ENCODE measurements around the gene ZDHHC8.
"Not testable (repeated sequence)": the region's sequence is repeated elsewhere in the genome, so short reads cannot be mapped to it uniquely, and the experiment has no call there.

Gene ZDHHC8

DNA sequence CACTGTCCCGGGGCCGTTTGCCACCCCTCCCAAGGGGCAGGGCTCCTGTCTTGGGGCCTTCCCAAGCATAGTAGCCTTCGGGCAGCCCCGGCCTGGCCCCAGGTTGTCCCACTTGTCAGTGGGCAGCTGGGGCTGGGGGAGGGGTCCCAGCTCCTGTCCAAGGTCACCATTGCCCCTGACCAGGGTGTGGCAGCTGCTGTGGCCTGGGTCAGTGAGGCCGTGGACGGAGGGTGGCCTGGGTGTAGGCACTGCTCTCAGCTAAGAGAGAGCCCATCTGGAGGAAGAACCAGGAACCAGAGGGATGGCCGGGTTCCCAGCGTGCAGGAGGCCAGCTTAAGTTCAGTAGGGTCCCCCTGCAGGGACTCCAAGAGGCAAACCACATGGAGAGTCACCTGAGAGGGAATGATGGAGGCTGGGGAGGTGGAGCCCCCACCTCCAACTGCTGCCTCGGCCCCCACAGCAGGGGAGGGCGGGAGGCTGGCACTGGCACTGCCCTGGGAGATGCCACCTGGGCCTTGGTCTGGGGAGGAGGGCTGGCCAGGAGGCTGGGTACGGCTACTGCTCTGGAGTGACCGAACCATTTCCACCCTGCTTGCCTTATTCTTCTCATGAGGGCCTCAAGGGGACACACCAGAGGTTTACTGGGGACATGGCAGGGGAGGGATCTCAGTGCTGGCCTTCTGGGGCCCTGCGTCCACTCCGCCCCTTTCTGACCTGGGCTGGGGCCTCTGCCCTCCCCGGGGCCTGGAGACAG lies 26.0 kb downstream of the ZDHHC8 start:
- DNase-seq: no peak

DNA sequence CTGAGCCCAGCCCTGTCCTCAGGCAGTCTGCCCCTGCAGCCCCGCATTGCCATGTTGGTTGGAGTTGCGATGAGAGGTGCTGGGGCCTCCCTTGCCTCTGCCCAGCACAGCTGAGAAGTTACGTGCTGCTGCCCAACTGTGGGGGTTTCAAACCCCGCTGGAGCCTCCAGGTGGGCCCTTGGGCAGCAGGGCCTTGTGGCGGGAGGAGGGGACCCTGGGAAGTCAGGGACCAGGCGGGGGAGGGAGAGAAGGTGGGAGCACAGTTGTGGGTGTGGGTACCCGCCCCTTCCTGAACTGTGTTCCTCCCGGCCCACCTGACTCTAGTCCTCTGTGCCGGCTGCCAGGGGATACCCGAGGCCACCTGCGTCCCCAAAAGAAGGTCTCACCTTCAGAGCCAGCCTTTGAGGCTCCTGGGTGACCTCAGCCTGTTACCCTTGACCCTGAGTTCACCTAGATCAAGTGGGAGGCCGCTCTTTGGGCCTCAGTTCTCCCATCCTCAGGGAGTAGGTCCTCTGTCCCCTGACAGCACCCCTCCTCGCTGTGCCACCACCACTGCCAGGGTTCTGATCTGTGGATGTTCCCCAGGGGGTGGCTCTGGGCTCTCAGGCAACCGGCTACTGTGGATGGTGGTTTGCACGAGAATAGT lies 26.9 kb downstream of the ZDHHC8 start:
- no peak for DNase-seq

DNA sequence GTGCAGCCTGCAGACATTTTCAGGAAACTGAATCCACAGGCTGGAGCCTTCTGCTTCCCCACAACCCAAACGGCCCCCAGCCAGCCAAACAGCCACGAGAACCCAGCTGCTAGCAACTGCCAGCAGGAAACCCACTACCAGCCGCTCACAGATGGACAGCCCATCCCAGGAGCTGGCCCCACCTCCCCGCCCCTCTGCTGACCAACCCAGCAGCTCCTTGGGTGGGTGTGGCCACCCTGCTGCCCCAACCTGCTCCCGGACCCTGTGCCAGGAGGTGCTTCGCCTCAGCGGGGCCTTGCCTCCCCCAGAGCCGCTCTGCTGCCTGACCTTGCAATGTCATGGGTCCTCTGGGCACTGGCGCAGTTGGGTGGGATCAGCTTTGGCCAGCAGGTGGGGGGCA lies 27.5 kb downstream of the ZDHHC8 start:
- DNase-seq: no peak

DNA sequence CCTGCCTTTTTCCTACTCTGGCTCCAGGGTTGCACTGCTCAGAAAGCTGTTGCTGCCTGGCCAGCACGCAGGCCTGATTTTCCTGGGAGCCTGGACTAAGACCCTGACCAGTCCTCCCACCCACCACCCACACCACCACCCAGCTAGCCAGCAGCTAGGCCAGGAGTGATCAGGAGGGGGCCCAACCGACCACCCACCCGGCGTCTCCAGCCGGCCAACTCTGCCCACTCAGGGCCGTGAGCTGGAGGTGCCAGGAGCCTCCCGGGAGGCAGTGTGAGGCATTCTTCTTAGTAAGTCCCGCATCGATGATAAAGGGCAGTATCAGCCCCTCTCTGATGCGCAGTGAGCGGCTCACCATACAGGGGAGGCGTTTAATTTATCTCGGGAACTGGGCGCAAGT lies 27.9 kb downstream of the ZDHHC8 start:
- DNase-seq: not testable (repeated sequence)

DNA sequence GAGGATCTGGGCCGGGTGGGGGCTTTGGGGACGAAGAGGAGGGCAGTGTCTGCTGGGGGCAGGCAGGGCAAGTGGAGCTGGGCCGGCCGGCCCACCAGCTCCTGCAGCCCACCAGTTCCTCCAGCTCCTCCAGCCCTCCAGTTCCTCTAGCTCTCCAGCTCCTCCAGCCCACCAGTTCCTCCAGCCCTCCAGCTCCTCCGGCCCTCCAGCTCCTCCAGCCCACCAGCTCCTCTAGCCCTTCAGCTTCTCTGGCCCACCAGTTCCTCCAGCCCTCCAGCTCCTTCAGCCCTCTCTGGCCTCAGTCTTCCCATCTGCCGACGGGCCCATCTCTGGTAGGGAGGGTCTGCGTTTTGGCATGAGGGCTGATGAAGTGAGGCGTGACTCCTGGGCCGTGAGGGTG lies 28.4 kb downstream of the ZDHHC8 start:
- DNase-seq: no peak

DNA sequence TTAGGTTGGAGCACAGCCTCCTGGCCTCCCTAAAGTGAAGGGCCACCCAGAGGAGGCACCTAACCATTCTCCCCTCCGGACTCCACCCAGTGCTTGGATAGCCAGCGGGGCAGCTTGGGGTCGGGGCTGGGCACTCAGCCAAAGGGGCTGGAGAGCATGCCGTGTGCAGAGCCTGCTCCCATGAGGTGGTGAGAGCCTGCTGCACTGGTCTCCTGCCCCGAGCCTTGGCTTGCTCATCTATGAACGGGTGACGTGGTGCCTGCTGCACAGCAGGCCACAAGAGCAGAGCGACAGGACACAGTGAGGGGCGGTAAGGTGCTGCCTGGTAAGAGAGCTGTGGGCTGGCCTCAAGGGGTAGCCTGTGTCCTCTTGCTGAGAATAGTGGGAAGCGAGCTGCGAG lies 33.3 kb downstream of the ZDHHC8 start:
- no peak for DNase-seq

DNA sequence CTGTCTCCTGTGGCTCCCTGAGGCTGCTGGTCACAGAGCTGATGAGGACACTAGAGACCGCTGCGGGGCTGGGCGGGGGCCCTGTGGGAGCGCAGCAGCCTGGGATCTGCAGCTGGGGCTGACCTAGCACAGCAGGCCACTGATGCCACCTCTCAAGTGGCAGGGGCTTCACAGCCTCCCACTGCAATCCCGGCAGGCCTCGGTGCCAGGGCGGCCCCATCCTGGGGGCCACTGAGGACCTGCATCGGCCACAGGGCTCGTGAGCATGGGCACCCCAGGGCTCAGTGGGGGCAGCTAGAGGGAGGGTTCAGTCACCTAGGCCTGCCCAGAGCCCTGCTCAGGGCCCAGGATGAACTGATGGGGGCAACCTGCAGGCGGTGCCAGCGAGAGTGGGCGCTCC lies 33.8 kb downstream of the ZDHHC8 start:
- no peak for DNase-seq

DNA sequence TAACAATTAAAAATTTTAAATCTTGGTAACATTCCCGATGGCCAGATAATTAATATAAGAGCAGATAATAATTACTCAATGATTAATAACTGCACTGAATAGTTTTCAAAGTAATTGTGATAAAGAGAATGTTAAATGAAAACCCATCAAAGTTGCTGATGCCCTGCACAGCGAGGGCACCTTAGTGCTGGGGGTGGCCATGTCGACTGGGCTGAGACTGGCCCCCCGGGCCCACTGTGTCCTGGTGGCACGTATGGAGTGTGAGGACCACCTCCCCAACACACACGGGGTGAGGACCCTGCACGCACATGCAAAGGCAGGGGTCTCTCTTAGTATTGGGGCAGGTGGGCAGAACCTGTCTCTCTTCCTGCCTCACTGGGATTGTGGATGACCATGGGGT lies 34.3 kb downstream of the ZDHHC8 start:
- DNase-seq: no peak

DNA sequence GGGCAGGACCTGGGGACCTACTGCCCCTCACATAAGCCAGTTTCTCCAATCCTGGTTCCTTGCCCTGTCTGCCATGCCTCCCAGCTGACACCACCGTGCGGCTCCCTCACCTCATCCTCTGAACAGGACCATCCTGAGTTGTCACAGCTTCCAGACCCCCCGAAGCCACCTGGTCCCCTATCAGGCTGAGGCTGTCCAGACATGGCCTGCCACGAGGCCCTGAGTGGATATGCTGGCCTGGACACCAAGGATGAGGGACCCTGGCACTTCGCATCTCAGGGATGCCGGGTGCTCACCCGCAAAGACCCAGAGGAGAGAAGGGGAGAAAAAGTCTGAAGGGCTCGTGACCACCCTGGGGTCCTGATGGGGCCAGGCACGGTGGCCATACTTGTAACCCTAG lies 35.1 kb downstream of the ZDHHC8 start:
- DNase-seq: no peak

DNA sequence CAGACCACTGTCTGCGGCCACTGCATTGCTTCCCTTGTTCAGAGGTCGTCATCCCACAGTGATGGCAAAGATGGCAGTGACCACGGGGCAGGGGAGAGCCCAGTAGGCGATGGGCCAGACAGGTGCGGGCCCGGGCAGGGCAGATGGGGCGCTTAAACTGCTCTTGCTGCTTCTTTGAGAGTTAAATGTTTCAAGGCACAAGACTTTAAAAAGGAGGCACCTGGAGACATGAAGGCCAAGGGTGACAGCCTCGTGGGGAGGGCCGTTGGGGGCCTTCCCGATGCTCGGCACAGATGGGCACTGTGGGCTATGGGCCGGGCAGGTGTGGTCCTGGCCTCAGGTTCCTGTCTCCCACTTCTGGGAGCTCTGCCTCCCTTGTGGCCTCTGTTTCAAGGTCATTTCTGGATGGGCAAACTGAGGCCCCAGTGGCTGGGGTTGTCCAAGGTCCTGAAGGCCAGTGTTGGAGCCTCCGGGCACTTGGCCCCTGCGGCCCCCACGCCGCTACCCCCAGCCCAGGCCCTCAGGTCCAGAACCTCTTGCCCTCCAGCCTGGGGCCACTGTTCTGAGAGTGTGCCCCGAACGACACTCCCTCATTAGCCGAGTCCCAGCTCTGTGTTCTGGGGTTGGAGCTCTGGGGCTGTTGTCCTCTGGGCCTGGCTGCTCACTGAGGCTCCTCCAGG lies 36.2 kb downstream of the ZDHHC8 start:
- DNase-seq: no peak

DNA sequence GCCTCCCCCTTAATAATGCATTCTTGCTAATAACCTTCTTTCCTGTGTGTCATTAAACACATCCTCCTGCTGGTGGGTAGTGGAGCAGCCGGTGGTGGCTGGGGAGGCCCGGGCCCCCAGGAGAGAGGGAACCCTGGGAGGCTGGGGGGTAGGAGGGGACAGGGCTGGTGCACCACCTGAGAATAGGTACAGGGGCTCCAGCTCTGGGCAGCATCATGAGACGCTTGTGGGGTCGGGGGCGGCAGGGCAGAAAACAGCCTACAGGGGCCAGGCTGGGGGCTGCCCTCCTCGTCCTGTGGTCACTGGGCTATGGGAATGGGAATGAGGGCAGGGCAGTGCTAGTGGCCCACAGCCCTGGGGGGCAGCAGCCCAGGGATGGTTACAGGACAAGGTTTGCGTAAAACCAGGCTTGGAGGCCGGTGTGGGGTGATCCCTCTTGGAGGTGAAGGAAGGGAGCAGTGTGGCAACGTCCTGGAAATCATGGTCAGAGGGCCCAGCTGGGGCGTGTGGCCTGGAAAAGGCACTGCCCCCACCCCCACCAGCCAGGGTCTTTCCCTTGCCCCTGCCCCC lies 37.7 kb downstream of the ZDHHC8 start:
- no peak for DNase-seq

DNA sequence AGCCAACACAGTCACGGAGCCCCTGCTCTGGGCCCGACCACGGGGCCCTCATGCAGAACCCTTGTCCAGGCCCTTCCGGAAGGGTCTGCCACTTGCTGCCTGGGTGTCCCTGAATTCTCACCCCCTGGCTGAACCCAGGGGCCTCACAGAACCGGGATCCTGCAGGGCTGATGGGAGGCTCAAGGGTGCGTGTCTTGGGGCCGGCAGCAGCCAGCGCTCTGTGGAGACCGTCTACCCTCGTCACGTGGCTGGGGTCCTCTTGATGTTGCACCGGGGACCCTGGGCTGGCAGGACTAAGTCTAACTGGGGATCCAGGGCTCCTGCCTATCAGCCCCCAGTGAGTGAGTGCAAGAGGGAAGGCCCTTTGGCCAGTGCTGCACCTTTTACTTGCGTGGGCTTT lies 38.6 kb downstream of the ZDHHC8 start:
- DNase-seq: no peak

DNA sequence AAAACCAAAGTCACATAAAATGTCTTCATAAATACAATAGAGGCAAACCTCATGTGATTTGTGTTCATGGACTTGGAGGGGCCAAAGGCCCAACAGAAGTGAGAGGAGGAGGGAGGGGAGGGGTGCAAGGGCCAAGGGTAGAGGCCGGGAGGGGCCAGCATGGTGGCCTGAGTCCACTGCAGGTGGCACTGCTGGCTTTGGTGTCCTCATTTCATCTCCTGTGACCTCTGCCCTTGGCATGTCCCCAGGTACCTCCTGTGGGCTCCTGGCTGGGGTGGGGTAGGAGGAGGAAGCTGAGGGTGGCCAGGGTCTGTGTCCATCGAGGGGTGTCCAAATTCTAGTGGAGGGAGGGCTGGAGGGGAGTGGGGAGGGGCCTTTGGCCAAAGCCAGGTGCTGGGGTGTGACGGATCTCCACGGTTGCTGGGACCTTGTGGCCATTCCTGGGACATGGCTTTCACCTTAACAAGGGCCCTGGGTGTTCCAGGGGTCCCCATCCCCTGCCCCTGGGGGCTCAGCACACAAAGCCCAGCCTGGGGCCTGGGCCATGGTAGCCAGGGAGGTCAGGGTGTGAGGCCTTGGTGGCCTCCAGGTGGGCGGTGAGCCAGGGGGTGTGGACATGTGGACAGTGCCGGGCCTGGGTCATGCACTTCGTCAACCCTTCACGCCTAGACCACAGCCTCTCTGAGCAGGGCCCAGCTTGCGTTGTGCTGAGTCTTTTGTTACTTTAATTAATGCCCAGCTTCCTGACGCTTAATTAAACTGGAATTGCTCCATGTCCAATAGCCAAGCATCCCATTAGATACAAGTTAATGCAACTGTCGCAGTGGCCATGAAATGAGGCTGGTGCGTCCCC lies 39.9 kb downstream of the ZDHHC8 start:
- DNase-seq: no peak

DNA sequence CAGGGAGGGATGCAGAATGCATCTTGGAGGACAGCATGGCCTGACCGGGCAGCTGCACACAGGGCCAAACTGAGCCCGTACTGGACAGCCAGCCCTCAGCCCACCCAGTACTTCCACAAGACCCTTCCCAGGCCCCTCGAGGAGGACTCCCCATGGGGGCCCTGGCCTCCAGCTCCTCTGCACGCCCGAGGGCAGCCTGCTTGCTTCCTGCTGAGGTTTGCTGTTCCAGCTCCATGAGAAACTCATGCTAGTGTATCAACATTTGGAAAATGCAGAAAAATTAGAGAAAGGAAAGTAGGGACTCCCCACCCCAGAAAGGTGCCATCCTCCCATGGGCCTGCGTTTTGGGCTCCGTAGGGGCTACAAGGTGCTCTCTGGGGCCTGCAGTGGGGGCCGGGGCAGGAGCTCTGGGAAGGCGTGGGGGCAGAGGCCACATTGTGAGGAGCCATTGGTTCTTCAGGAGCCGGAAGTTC lies 40.6 kb downstream of the ZDHHC8 start:
- no peak for DNase-seq

DNA sequence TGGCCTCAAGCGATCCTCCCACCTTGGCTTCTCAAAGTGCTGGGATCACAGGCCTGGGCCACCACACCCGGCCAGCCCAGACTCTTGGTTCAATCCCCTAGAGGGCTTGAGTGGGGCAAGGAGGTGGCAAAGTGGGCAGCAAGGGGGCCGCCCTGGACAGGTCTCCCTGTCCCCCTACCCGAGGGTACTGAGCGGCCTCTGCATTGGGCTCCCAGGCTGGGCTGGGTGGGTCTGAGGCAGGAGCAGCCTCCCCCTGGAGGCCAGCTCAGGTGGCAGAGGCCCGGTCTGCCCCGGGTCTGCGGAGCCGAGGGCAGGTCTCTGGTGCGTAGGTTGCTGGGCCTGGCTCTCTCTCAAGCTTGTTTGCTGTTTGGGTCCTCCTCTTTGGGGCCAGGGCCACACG lies 41.6 kb downstream of the ZDHHC8 start:
- no peak for DNase-seq

DNA sequence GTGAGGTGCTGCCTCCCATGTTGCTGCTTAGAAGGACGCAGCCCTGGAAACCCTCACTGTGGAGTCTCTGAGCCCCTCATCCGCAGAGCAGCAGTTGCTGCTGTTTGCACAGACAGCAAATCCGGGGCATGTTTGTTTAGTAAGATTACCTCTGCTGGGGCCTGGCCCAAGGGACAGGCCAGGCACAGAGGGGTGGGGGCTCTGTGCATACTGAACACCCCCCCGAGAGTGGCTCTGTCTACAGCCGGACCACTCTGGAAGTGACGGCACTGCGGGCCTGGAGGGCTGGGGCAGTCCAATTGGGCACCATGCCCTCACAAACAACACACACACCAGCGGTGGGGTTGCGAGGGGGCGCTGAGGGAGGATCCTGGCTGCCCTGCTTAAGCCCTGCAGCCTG lies 42.2 kb downstream of the ZDHHC8 start:
- no peak for DNase-seq

DNA sequence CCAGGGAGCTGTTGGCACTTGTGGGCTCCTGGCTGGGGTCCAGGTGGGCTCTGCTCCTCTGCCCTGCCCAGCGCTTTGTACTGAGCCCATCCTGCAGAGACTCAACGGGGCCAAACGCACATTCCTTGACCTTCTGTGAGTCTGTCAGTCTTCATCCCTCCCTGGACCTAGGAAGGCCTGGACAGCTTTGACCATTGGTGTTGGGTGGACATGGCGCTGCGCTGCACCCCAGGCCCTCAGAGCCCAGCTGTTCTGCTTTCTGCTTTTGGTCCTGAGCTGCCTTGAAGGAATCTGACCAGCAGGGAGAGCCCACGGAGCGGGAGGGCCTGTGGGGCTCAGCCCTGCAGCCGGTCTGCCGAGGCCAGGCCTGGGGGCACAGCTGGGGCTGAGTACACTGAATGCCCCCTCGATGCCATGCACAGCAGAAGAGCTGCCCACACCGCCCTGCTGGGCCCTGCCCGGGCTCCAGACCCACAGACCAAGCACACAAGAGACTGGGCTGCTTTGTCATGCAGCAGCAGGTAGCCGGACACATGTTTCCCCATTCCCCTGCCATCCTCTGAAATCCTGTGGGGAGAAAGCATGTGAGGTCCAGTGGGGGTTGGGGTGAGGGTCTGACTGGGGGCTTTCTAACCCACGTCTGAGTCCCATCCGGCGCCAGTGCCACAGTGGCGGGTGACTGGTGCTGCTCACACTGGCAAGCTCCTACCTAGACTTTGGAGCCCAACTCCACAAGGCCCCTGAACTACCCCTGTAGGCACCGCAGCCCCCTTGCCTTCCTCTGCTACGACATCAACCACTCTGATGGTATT lies 43.4 kb downstream of the ZDHHC8 start:
- DNase-seq: no peak

DNA sequence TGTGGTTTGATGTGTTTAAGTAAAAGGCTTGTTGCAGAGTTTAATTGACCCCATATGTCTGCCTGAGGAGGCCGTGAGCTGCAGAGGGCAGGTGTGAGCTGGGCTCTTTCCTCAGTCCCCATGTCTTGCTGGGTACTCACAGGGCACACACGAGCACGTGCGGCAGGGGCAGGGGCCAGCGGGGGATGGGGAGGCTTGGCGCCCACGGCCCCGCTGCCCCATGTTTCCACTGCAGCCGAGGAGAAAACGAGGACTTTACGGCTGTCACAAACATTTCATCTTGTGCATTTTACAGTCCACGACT lies 43.9 kb downstream of the ZDHHC8 start:
- DNase-seq: no peak

DNA sequence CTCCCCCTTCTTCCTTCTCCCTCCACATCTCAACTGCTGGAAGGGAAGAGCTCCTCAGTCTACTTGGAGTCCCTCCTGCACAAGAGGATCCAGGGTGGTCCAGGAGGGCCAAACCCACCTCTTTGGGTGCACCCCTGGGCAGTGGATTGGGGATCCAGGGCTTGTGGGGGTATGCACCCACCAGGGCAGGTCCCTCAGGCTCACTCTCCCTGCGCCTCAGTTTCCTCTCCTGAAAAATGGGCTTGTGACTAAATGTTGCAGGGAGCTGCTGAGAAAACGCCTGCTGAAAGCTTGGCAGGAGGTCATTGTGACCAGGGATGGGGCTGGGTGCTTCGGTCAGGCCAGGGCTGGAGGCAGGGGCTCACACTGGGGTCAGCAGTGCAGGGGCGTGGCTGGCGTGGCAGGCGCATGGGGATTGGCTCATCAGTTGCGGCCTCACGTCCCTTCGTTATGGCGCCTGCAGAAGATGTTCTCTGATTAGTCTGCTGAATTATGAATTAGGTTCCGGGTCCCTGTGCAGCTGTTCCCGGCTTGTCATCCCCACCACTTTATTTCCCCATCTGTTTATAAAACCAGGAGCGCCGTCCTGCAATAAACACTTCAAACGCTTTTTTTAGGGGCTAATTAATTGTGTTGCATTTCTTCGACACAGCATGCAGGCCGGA lies 44.9 kb downstream of the ZDHHC8 start:
- DNase-seq: no peak

DNA sequence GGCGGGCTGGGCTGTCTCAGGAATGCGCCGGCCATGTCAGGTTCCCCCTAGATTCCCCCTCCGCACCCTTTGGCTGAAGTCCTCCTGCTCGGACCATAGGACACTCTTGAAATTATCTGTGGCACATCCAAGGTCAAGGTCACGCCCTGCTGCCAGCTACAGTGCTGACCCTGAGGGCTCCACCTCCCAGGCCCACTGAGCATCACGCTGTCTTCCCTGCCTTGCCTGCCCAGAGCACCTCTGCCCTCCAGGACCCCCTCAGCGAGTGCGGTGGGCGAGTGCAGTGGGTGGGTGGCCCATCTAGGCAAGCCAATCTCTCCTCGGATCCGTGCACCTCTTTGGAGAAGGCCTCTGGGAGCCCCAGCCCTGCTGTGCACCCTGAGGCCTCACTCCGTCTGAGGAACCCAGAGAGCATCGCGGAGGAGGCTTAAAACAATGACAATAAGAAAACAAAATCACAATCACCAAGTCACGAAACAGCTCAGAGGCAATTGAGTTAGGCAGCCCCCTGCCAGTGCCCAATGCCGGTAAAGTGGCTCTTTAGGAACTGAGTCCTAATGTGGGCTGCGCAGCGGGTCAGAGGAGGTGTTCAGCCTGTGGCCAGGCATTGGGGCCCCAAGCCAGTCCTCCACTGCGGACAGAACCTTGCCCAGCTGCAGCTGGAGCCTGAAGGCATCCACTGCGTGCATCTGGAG lies 45.8 kb downstream of the ZDHHC8 start:
- DNase-seq: no peak

Data from hypothalamus (tissue), 51 donors.